SK-N-SH (cell line): Measurements from ENCODE around the gene PHOSPHO1.

Experiments used
- CTCF ChIP-seq: fragments of 200-600 bp; sonication (generic); IDR thresholded peaks from 2 replicates; pipeline ENCODE4 v1.6.1; 2017; ENCODE audit warnings: antibody characterized with exemption, mild to moderate bottlenecking, moderate library complexity
- EZH2phosphoT487 ChIP-seq: fragments of 200-600 bp; sonication (generic); IDR thresholded peaks from 2 replicates; pipeline ENCODE4 v1.6.1; 2017; ENCODE audit warnings: low read depth, mixed run types, mild to moderate bottlenecking, antibody characterized with exemption, moderate library complexity, borderline replicate concordance
- POLR2AphosphoS5 ChIP-seq: IDR thresholded peaks from 2 replicates; pipeline ENCODE4 v1.6.1; 2012; ENCODE audit warnings: low read depth, low read length
- RCOR1 ChIP-seq: fragments of 150-350 bp; IDR thresholded peaks from 2 replicates; pipeline ENCODE4 v1.6.1; 2017; ENCODE audit warnings: antibody characterized with exemption, low read length
- REST ChIP-seq: IDR thresholded peaks from 2 replicates; pipeline ENCODE4 v1.6.1; 2012; ENCODE audit warnings: mild to moderate bottlenecking, low read depth, low read length, moderate library complexity
- RFX5 ChIP-seq: IDR thresholded peaks from 2 replicates; pipeline ENCODE4 v1.6.1; 2012; ENCODE audit warnings: mild to moderate bottlenecking, improper control_type of control experiment, low read length
- SIN3A ChIP-seq: IDR thresholded peaks from 2 replicates; pipeline ENCODE4 v1.6.1; 2012; ENCODE audit warnings: low read depth, mild to moderate bottlenecking, low read length, moderate library complexity, borderline replicate concordance
- TAF1 ChIP-seq: IDR thresholded peaks from 2 replicates; pipeline ENCODE4 v1.6.1; 2012; ENCODE audit warnings: low read depth, mild to moderate bottlenecking, low read length, moderate library complexity, borderline replicate concordance
- TCF12 ChIP-seq: IDR thresholded peaks from 2 replicates; pipeline ENCODE4 v1.4.0; 2012
- USF2 ChIP-seq: fragments of 150-350 bp; IDR thresholded peaks from 2 replicates; pipeline ENCODE4 v1.6.1; 2017; ENCODE audit warnings: antibody characterized with exemption, low read length, low read depth, borderline replicate concordance
- TF ChIP-seq, protein P1 (sequence below): IDR thresholded peaks from 2 replicates; pipeline ENCODE4 v1.4.0; 2012; ENCODE audit warnings: low read depth

DNA sequence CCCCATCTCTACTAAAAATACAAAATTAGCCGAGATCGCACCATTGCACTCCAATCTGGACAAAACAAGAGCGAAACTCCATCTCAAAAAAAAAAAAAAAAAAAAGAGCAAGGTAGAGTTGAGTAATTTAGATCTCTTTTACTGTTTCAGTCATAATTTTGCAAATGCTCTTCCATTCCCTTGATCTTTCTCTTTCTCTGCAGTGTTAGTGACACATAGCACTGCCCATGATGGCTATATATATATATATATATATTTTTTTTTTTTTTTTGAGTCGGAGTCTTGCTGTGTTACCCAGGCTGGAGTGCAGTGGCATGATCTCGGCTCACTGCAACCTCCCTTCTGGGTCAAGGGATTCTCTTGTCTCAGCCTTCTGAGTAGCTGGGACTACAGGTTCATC lies 12.2 kb upstream of the PHOSPHO1 start:
- TF ChIP-seq REST (no peak), CTCF (no peak), RFX5 (no peak), RCOR1 (no peak), USF2 (no peak), TCF12 (no peak), EZH2phosphoT487 (no peak), TAF1 (no peak), POLR2AphosphoS5 (no peak), SIN3A (no peak)
- TF ChIP-seq, protein P1, sequence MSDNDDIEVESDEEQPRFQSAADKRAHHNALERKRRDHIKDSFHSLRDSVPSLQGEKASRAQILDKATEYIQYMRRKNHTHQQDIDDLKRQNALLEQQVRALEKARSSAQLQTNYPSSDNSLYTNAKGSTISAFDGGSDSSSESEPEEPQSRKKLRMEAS = no peak
